HEK293 (cell line): ENCODE data around the gene KRT74.

Experiments
- BCL11A ChIP-seq: fragments of 450-650 bp; formaldehyde crosslinking; IDR thresholded peaks from 2 replicates; pipeline ENCODE4 v1.5.1; 2016; ENCODE audit warnings: low read depth, missing biosample characterization, missing genetic modification characterization
- GFI1B ChIP-seq: fragments of 450-650 bp; formaldehyde crosslinking; IDR thresholded peaks from 2 replicates; pipeline ENCODE4 v1.5.1; 2016; ENCODE audit warnings: missing biosample characterization, missing genetic modification characterization
- GLIS1 ChIP-seq: fragments of 450-650 bp; formaldehyde crosslinking; IDR thresholded peaks from 2 replicates; pipeline ENCODE4 v1.5.1; 2016; ENCODE audit warnings: missing biosample characterization, missing genetic modification characterization
- GLIS2 ChIP-seq: fragments of 450-650 bp; formaldehyde crosslinking; IDR thresholded peaks from 2 replicates; pipeline ENCODE4 v1.5.1; 2016; ENCODE audit warnings: missing biosample characterization, missing genetic modification characterization
- IKZF3 ChIP-seq: fragments of 450-650 bp; IDR thresholded peaks from 2 replicates; pipeline ENCODE4 v1.5.0; 2018; ENCODE audit warnings: missing biosample characterization, mild to moderate bottlenecking, missing genetic modification characterization, moderate library complexity
- KLF1 ChIP-seq: fragments of 450-650 bp; formaldehyde crosslinking; IDR thresholded peaks from 2 replicates; pipeline ENCODE4 v1.5.1; 2016; ENCODE audit warnings: missing biosample characterization, missing genetic modification characterization
- KLF17 ChIP-seq: fragments of 450-650 bp; formaldehyde crosslinking; IDR thresholded peaks from 2 replicates; pipeline ENCODE4 v1.5.1; 2016; ENCODE audit warnings: missing biosample characterization, missing genetic modification characterization
- KLF7 ChIP-seq: fragments of 450-650 bp; formaldehyde crosslinking; IDR thresholded peaks from 2 replicates; pipeline ENCODE4 v1.5.1; 2016; ENCODE audit warnings: missing biosample characterization, missing genetic modification characterization, borderline replicate concordance
- KLF9 ChIP-seq: fragments of 450-650 bp; formaldehyde crosslinking; IDR thresholded peaks from 2 replicates; pipeline ENCODE4 v1.5.1; 2016; ENCODE audit warnings: missing biosample characterization, missing genetic modification characterization, low read depth
- PRDM4 ChIP-seq: fragments of 450-650 bp; formaldehyde crosslinking; IDR thresholded peaks from 2 replicates; pipeline ENCODE4 v1.5.1; 2017; ENCODE audit warnings: missing biosample characterization, missing genetic modification characterization
- ZNF121 ChIP-seq: fragments of 450-650 bp; formaldehyde crosslinking; IDR thresholded peaks from 2 replicates; pipeline ENCODE4 v1.5.1; 2016; ENCODE audit warnings: missing biosample characterization, missing genetic modification characterization
- ZNF175 ChIP-seq: fragments of 450-650 bp; formaldehyde crosslinking; IDR thresholded peaks from 2 replicates; pipeline ENCODE4 v1.5.1; 2016; ENCODE audit warnings: missing biosample characterization, missing genetic modification characterization
- ZNF341 ChIP-seq: fragments of 450-650 bp; formaldehyde crosslinking; IDR thresholded peaks from 2 replicates; pipeline ENCODE4; 2016; ENCODE audit warnings: low read depth, missing biosample characterization, missing genetic modification characterization
- ZNF362 ChIP-seq: fragments of 450-650 bp; formaldehyde crosslinking; IDR thresholded peaks from 2 replicates; pipeline ENCODE4 v1.5.1; 2016; ENCODE audit warnings: missing biosample characterization, missing genetic modification characterization
- ZNF416 ChIP-seq: fragments of 450-650 bp; formaldehyde crosslinking; IDR thresholded peaks from 2 replicates; pipeline ENCODE4 v1.5.1; 2016; ENCODE audit warnings: missing biosample characterization, missing genetic modification characterization
- ZNF544 ChIP-seq: fragments of 450-650 bp; formaldehyde crosslinking; IDR thresholded peaks from 2 replicates; pipeline ENCODE4 v1.5.0; 2017; ENCODE audit warnings: missing biosample characterization, missing genetic modification characterization
- ZNF558 ChIP-seq: fragments of 450-650 bp; formaldehyde crosslinking; IDR thresholded peaks from 2 replicates; pipeline ENCODE4 v1.5.1; 2016; ENCODE audit warnings: missing biosample characterization, missing genetic modification characterization
- ZNF560 ChIP-seq: fragments of 450-650 bp; formaldehyde crosslinking; IDR thresholded peaks from 2 replicates; pipeline ENCODE4 v1.5.1; 2017; ENCODE audit warnings: missing biosample characterization, missing genetic modification characterization, borderline replicate concordance
- ZNF621 ChIP-seq: fragments of 450-650 bp; formaldehyde crosslinking; IDR thresholded peaks from 2 replicates; pipeline ENCODE4 v1.5.1; 2017; ENCODE audit warnings: missing biosample characterization, missing genetic modification characterization
- ZNF645 ChIP-seq: fragments of 450-650 bp; formaldehyde crosslinking; IDR thresholded peaks from 2 replicates; pipeline ENCODE4; 2016; ENCODE audit warnings: missing biosample characterization, missing genetic modification characterization
- ZNF660 ChIP-seq: fragments of 450-650 bp; IDR thresholded peaks from 2 replicates; pipeline ENCODE4 v1.5.1; 2018; ENCODE audit warnings: missing biosample characterization, mild to moderate bottlenecking, missing genetic modification characterization
- ZNF747 ChIP-seq: fragments of 450-650 bp; formaldehyde crosslinking; IDR thresholded peaks from 2 replicates; pipeline ENCODE4 v1.5.1; 2016; ENCODE audit warnings: missing biosample characterization, missing genetic modification characterization
- ZNF792 ChIP-seq: fragments of 450-650 bp; formaldehyde crosslinking; IDR thresholded peaks from 2 replicates; pipeline ENCODE4 v1.5.1; 2016; ENCODE audit warnings: missing biosample characterization, missing genetic modification characterization
- ZNF830 ChIP-seq: fragments of 450-650 bp; IDR thresholded peaks from 2 replicates; pipeline ENCODE4 v1.5.0; 2018; ENCODE audit warnings: missing biosample characterization, missing genetic modification characterization, low read depth, mild to moderate bottlenecking, moderate library complexity
- ZSCAN16 ChIP-seq: fragments of 450-650 bp; formaldehyde crosslinking; IDR thresholded peaks from 2 replicates; pipeline ENCODE4 v1.5.1; 2016; ENCODE audit warnings: missing biosample characterization, missing genetic modification characterization
- ZXDB ChIP-seq: fragments of 450-650 bp; formaldehyde crosslinking; IDR thresholded peaks from 2 replicates; pipeline ENCODE4 v1.5.1; 2016; ENCODE audit warnings: missing biosample characterization, missing genetic modification characterization
- TF ChIP-seq, protein P1 (sequence below): fragments of 450-650 bp; formaldehyde crosslinking; IDR thresholded peaks from 2 replicates; pipeline ENCODE4 v1.5.1; 2016; ENCODE audit warnings: missing biosample characterization, missing genetic modification characterization
- TF ChIP-seq, protein P2 (sequence below): fragments of 450-650 bp; formaldehyde crosslinking; IDR thresholded peaks from 2 replicates; pipeline ENCODE4 v1.5.1; 2017; ENCODE audit warnings: missing biosample characterization, mild to moderate bottlenecking, missing genetic modification characterization, moderate library complexity

Gene KRT74

GRCh38 chr12:52539083-52539820, 34.4 kb downstream of the KRT74 start (continued):
- TF ChIP-seq GLIS1 (tag by site-specific recombination) = peak; percentile 34; the same call in 1 of the 2 replicates
- TF ChIP-seq KLF9 (tag by site-specific recombination) = no peak
- TF ChIP-seq, protein P1, sequence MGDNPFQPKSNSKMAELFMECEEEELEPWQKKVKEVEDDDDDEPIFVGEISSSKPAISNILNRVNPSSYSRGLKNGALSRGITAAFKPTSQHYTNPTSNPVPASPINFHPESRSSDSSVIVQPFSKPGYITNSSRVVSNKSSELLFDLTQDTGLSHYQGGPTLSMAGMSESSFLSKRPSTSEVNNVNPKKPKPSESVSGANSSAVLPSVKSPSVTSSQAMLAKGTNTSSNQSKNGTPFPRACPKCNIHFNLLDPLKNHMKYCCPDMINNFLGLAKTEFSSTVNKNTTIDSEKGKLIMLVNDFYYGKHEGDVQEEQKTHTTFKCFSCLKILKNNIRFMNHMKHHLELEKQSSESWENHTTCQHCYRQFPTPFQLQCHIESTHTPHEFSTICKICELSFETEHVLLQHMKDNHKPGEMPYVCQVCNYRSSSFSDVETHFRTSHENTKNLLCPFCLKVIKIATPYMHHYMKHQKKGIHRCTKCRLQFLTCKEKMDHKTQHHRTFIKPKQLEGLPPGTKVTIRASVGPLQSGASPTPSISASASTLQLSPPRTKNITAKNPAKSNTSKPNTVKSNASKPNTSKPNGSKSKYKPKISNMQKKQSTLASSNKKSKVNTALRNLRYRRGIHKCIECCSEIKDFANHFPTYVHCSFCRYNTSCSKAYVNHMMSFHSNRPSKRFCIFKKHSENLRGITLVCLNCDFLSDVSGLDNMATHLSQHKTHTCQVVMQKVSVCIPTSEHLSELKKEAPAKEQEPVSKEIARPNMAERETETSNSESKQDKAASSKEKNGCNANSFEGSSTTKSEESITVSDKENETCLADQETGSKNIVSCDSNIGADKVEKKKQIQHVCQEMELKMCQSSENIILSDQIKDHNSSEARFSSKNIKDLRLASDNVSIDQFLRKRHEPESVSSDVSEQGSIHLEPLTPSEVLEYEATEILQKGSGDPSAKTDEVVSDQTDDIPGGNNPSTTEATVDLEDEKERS = no peak
- peak; percentile 71 for TF ChIP-seq ZNF660 (tag by site-specific recombination)
- no peak for TF ChIP-seq ZNF175 (tag by site-specific recombination)
- no peak for TF ChIP-seq KLF1 (tag by site-specific recombination)
- TF ChIP-seq, protein P2, sequence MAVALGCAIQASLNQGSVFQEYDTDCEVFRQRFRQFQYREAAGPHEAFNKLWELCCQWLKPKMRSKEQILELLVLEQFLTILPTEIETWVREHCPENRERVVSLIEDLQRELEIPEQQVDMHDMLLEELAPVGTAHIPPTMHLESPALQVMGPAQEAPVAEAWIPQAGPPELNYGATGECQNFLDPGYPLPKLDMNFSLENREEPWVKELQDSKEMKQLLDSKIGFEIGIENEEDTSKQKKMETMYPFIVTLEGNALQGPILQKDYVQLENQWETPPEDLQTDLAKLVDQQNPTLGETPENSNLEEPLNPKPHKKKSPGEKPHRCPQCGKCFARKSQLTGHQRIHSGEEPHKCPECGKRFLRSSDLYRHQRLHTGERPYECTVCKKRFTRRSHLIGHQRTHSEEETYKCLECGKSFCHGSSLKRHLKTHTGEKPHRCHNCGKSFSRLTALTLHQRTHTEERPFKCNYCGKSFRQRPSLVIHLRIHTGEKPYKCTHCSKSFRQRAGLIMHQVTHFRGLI (tag by site-specific recombination) = no peak
- no peak for TF ChIP-seq KLF7 (tag by site-specific recombination)
- no peak for TF ChIP-seq GLIS2
- TF ChIP-seq ZNF416 = no peak
- peak; percentile 61; the same call in 1 of the 2 replicates for TF ChIP-seq KLF17 (tag by site-specific recombination)
- TF ChIP-seq ZNF747 (tag by site-specific recombination) = no peak
- TF ChIP-seq ZNF792 (tag by site-specific recombination) = no peak
- TF ChIP-seq IKZF3 (tag by site-specific recombination) = no peak
- no peak for TF ChIP-seq ZNF121 (tag by site-specific recombination)
- no peak for TF ChIP-seq ZNF558
- no peak for TF ChIP-seq ZSCAN16 (tag by site-specific recombination)
- no peak for TF ChIP-seq GFI1B (tag by site-specific recombination)
- TF ChIP-seq PRDM4 = peak; percentile 51
- no peak for TF ChIP-seq ZNF830 (tag by site-specific recombination)
- TF ChIP-seq ZNF621 = no peak
- no peak for TF ChIP-seq ZXDB (tag by site-specific recombination)
- TF ChIP-seq ZNF645 (tag by site-specific recombination) = no peak
- TF ChIP-seq ZNF362 (tag by site-specific recombination) = no peak
- no peak for TF ChIP-seq ZNF544 (tag by site-specific recombination)
- TF ChIP-seq BCL11A (tag by site-specific recombination) = no peak
- TF ChIP-seq ZNF560 (tag by site-specific recombination) = no peak
- TF ChIP-seq ZNF341 (tag by site-specific recombination) = peak; percentile 29; the same call in 1 of the 2 replicates
